GM23338 (cell line): ENCODE results near the gene IL1RN. TPM values are rescaled to one million over a fixed set of nuclear protein-coding genes. Genes with fewer than 3 reads are reported as not detected.

Source experiments
- ATAC-seq: fragments of 200-7000 bp; cut with Tn5 transposase; 3 replicates; pipeline ENCODE4 v1.9.1; 2020
- DNase-seq: peaks from one replicate; pipeline ENCODE4 v3.0.0-alpha.2; 2015; ENCODE audit warnings: low spot score
- H2AFZ ChIP-seq: fragments of 200-600 bp; sonication (generic); 2 replicates; pipeline ENCODE4 v1.8.0; 2016; ENCODE audit warnings: antibody characterized with exemption, mild to moderate bottlenecking, moderate library complexity
- H3F3A ChIP-seq: fragments of 200-600 bp; sonication (generic); replicated peaks from 2 replicates; pipeline ENCODE4 v1.8.0; 2017; ENCODE audit warnings: antibody characterized with exemption, mixed run types, low read depth
- H3K27ac ChIP-seq: fragments of 200-600 bp; sonication (generic); 2 replicates; pipeline ENCODE4 v1.6.1; 2016; ENCODE audit warnings: low read depth
- H3K27me3 ChIP-seq: fragments of 200-600 bp; sonication (generic); 2 replicates; pipeline ENCODE4 v1.8.0; 2016; ENCODE audit warnings: mild to moderate bottlenecking, mixed run types, moderate library complexity; ENCODE audit not compliant: insufficient read depth
- H3K36me3 ChIP-seq: fragments of 200-600 bp; sonication (generic); 2 replicates; pipeline ENCODE4 v1.8.0; 2016; ENCODE audit warnings: mild to moderate bottlenecking; ENCODE audit not compliant: insufficient read depth
- H3K4me1 ChIP-seq: fragments of 200-600 bp; sonication (generic); 2 replicates; pipeline ENCODE4 v1.8.0; 2016; ENCODE audit warnings: mild to moderate bottlenecking, moderate library complexity; ENCODE audit not compliant: insufficient read depth
- H3K4me2 ChIP-seq: fragments of 200-600 bp; sonication (generic); 2 replicates; pipeline ENCODE4 v1.7.1; 2017; ENCODE audit warnings: mixed run types
- H3K4me3 ChIP-seq: fragments of 200-600 bp; sonication (generic); 2 replicates; pipeline ENCODE4 v1.6.1; 2016; ENCODE audit warnings: mixed run types
- H3K79me2 ChIP-seq: fragments of 200-600 bp; sonication (generic); replicated peaks from 2 replicates; pipeline ENCODE4 v1.8.0; 2017; ENCODE audit warnings: mild to moderate bottlenecking; ENCODE audit not compliant: insufficient read depth
- H3K9me2 ChIP-seq: fragments of 200-600 bp; sonication (generic); 2 replicates; pipeline ENCODE4 v1.8.0; 2017; ENCODE audit not compliant: insufficient read depth
- H4K20me1 ChIP-seq: fragments of 200-600 bp; sonication (generic); replicated peaks from 2 replicates; pipeline ENCODE4 v1.8.0; 2017; ENCODE audit warnings: mild to moderate bottlenecking; ENCODE audit not compliant: insufficient read depth
- H3K27ac Mint-ChIP-seq: 2 replicates; pipeline ENCODE4 v1.8.0; 2020; ENCODE audit warnings: inconsistent platforms, mild to moderate bottlenecking, moderate library complexity, mixed read lengths
- H3K27me3 Mint-ChIP-seq: 3 replicates; pipeline ENCODE4 v1.8.0; 2022; ENCODE audit warnings: low read depth, mild to moderate bottlenecking, moderate library complexity, mixed read lengths, inconsistent platforms; ENCODE audit not compliant: insufficient read depth, poor library complexity
- H3K36me3 Mint-ChIP-seq: 3 replicates; pipeline ENCODE4 v1.8.0; 2021; ENCODE audit warnings: low read depth, mild to moderate bottlenecking, inconsistent platforms, moderate library complexity, mixed read lengths
- H3K4me1 Mint-ChIP-seq: 3 replicates; pipeline ENCODE4 v1.8.0; 2020; ENCODE audit warnings: mild to moderate bottlenecking, inconsistent platforms, mixed read lengths
- H3K4me3 Mint-ChIP-seq: 3 replicates; pipeline ENCODE4 v1.8.0; 2021; ENCODE audit warnings: moderate library complexity, mild to moderate bottlenecking, inconsistent platforms, mixed read lengths
- H3K9me3 Mint-ChIP-seq: 3 replicates; pipeline ENCODE4 v1.8.0; 2020; ENCODE audit warnings: moderate library complexity, mild to moderate bottlenecking, inconsistent platforms, mixed read lengths
- CREB1 ChIP-seq: fragments of 250-450 bp; sonication (Bioruptor Pico); IDR thresholded peaks from 2 replicates; pipeline ENCODE4 v1.5.0; 2020; ENCODE audit warnings: low read depth, mild to moderate bottlenecking, moderate library complexity
- EZH2 ChIP-seq: fragments of 200-600 bp; sonication (generic); IDR thresholded peaks from one replicate; pipeline ENCODE4 v1.8.0; 2017; ENCODE audit warnings: antibody characterized with exemption, mild to moderate bottlenecking, low read depth; ENCODE audit not compliant: unreplicated experiment
- JUNB ChIP-seq: IDR thresholded peaks from one replicate; pipeline ENCODE4 v1.6.1; 2016; ENCODE audit warnings: antibody characterized with exemption; ENCODE audit not compliant: unreplicated experiment
- NANOG ChIP-seq: IDR thresholded peaks from 2 replicates; pipeline ENCODE4 v1.6.1; 2016; ENCODE audit warnings: antibody characterized with exemption, borderline replicate concordance
- STAT1 ChIP-seq: IDR thresholded peaks from one replicate; pipeline ENCODE4 v1.6.1; 2016; ENCODE audit warnings: antibody characterized with exemption; ENCODE audit not compliant: unreplicated experiment
- ZNF114 ChIP-seq: fragments of 250-450 bp; sonication (Bioruptor Pico); IDR thresholded peaks from 2 replicates; pipeline ENCODE4 v1.5.0; 2020; ENCODE audit warnings: mild to moderate bottlenecking, moderate library complexity
- ZNF331 ChIP-seq: fragments of 250-450 bp; sonication (Bioruptor Pico); IDR thresholded peaks from 2 replicates; pipeline ENCODE4 v1.5.0; 2020; ENCODE audit warnings: low read depth, mild to moderate bottlenecking, moderate library complexity
- polyA plus RNA-seq: library from polyadenylated mRNA; unstranded; fragments of >200 nt; fragmentation: Nextera tagmentation; extraction: Ambion mirVana; gene quantifications from 2 replicates; pipeline ENCODE4 v1.2.1, GENCODE V29; 2016
- total RNA-seq: library from RNA; depleted of rRNA; stranded (reverse); fragments of >200 nt; shearing (Covaris generic); gene quantifications from 2 replicates; pipeline ENCODE4 v1.2.3, GENCODE V29; 2014
- TF ChIP-seq, protein P1 (sequence below), 2 experiments: fragments of 200-600 bp in 1 of 2; sonication (generic) in 1 of 2; conservative IDR thresholded peaks; 2 replicates each; pipeline versions ENCODE4 v1.5.1 to v1.6.1; 2016 to 2017; ENCODE audit warnings: antibody characterized with exemption in 2 of 2, low read depth in 2 of 2, mild to moderate bottlenecking in 2 of 2, moderate library complexity in 1 of 2
- TF ChIP-seq, protein P2 (sequence below): IDR thresholded peaks from 2 replicates; pipeline ENCODE4 v1.6.1; 2016; ENCODE audit warnings: antibody characterized with exemption

The IL1RN gene
- total and polyA plus RNA-seq, 2 experiments from 2014 or later = not detected

DNA sequence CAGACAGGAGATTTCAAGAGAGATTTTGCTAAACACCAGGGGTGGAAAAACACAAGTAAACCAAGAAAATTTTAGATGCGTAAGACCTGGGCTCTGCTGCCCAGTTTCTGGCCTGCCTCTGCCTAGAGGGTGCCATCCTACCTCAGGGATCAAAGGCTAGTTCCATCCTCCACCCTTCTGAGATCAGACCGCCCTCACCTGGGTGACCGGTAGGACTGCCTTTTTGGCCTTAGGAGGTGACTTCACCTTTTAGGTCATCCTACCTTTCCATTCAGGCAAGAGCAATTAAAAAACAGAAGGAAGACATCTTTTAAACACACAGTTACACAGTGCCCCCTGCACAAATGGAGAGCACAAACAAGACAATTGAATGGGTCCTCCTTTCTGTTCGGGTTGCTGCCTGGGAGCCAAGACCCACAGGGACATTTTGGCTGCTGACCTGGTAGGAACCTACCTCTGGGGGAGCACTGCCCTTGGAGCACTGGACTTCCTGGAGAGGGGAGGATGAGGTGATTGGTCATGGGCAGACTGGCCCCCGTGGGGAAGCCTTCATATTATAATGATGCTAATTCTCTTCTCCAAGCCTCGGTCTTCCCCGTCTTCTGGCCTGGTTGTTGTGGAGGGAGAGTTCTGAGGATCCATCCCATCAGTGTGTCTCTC is 49.4 kb downstream of the IL1RN start:
- Histone ChIP-seq H3K27me3 (no peaks in the 10 kb centered on the region), H3K4me3 (no peak overlapping the region)

DNA sequence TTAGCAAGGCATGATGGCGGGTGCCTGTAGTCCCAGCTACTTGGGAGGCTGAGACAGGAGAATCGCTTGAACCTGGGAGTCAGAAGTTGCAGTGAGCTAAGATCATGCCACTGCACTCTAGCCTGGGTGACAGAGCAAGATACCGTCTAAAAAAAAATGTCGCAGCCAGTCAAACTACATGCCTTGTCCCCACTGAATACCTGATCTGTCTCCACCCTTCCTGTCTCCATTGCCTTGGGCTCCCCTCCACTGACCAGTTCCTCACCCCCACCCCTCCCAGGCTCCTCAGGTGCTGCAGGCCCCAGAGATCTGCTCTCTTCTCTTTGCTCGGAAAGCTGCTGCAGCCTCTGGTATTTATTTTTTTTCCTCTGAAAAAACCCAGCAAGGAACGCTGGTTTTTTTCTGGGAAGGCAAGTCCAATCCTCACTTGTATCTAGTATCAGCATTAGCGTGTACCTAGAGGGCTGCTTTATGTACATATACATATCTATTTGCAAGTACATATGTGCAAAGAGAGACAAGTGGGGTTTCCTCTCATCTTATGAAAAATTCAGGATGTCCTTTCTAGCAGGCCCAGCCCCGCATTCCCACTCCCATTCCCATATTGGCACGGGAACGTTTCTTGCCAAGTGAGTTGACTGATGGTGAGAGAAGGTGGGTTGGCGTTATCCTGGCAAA is 50.8 kb downstream of the IL1RN start:
- DNase-seq (no peak), ATAC-seq (no peak)
- H3K27me3 ChIP-seq = no peaks in the 10 kb centered on the region
- TF ChIP-seq JUNB (no peak), EZH2 (no peak), ZNF331 (CRISPR knock-in tag) (no peak), ZNF114 (CRISPR knock-in tag) (no peak), NANOG (no peak), CREB1 (CRISPR knock-in tag) (no peak), STAT1 (no peak)
- TF ChIP-seq, protein P1, sequence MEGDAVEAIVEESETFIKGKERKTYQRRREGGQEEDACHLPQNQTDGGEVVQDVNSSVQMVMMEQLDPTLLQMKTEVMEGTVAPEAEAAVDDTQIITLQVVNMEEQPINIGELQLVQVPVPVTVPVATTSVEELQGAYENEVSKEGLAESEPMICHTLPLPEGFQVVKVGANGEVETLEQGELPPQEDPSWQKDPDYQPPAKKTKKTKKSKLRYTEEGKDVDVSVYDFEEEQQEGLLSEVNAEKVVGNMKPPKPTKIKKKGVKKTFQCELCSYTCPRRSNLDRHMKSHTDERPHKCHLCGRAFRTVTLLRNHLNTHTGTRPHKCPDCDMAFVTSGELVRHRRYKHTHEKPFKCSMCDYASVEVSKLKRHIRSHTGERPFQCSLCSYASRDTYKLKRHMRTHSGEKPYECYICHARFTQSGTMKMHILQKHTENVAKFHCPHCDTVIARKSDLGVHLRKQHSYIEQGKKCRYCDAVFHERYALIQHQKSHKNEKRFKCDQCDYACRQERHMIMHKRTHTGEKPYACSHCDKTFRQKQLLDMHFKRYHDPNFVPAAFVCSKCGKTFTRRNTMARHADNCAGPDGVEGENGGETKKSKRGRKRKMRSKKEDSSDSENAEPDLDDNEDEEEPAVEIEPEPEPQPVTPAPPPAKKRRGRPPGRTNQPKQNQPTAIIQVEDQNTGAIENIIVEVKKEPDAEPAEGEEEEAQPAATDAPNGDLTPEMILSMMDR (conservative IDR thresholded peaks at IDR 0.05; ENCODE audit: low read depth in 2 of 2) = no peak
- TF ChIP-seq, protein P2, sequence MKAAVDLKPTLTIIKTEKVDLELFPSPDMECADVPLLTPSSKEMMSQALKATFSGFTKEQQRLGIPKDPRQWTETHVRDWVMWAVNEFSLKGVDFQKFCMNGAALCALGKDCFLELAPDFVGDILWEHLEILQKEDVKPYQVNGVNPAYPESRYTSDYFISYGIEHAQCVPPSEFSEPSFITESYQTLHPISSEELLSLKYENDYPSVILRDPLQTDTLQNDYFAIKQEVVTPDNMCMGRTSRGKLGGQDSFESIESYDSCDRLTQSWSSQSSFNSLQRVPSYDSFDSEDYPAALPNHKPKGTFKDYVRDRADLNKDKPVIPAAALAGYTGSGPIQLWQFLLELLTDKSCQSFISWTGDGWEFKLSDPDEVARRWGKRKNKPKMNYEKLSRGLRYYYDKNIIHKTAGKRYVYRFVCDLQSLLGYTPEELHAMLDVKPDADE = no peak
- H3K4me3 ChIP-seq = no peak overlapping the region
- Mint-ChIP-seq H3K4me3 (no peak overlapping the region), H3K36me3 (no peaks in the 10 kb centered on the region), H3K9me3 (no peaks in the 10 kb centered on the region), H3K27ac (no peak overlapping the region), H3K4me1 (peaks cover 30% of the 10 kb centered on the region), H3K27me3 (peaks cover 7% of the 10 kb centered on the region)
- no peaks in the 10 kb centered on the region for H4K20me1 ChIP-seq
- H3K9me2 ChIP-seq = no peaks in the 10 kb centered on the region
- no peaks in the 10 kb centered on the region for H3F3A ChIP-seq
- no peak overlapping the region for H3K27ac ChIP-seq
- no peak overlapping the region for H2AFZ ChIP-seq
- H3K79me2 ChIP-seq = no peaks in the 10 kb centered on the region
- H3K36me3 ChIP-seq = no peaks in the 10 kb centered on the region
- no peaks in the 10 kb centered on the region; the same call in 1 of the 2 replicates for H3K4me1 ChIP-seq
- H3K4me2 ChIP-seq = no peak overlapping the region

More for the DNA sequence above, 49.4 kb downstream of the IL1RN start:
- Histone ChIP-seq H3K9me2 (no peaks in the 10 kb centered on the region), H3K36me3 (no peaks in the 10 kb centered on the region), H3K79me2 (no peaks in the 10 kb centered on the region), H3F3A (no peaks in the 10 kb centered on the region), H3K4me1 (no peaks in the 10 kb centered on the region; the same call in 1 of the 2 replicates), H3K27ac (no peak overlapping the region), H2AFZ (no peak overlapping the region), H3K4me2 (no peak overlapping the region), H4K20me1 (no peaks in the 10 kb centered on the region)
- no peak overlapping the region for H3K27ac Mint-ChIP-seq
- DNase-seq (no peak), ATAC-seq (no peak)
- H3K4me1 Mint-ChIP-seq = peaks cover 31% of the 10 kb centered on the region
- no peak overlapping the region for H3K4me3 Mint-ChIP-seq
- no peaks in the 10 kb centered on the region for H3K9me3 Mint-ChIP-seq
- no peaks in the 10 kb centered on the region for H3K36me3 Mint-ChIP-seq
- peaks cover 7% of the 10 kb centered on the region for H3K27me3 Mint-ChIP-seq
- TF ChIP-seq, protein P1 (conservative IDR thresholded peaks at IDR 0.05; ENCODE audit: low read depth in 2 of 2) = peak in 1 of 2 experiments; percentile 34; a peak in 2 of 4 replicates
- TF ChIP-seq CREB1 (CRISPR knock-in tag) (no peak), NANOG (no peak)
